Measurements from ENCODE around the gene SYPL1.

- TF ChIP-seq CTCF (IDR thresholded peaks at IDR 0.05; ENCODE audit: low read depth, low read length, poor library complexity, severe bottlenecking) (no peak), EZH2phosphoT487 (IDR thresholded peaks at IDR 0.05; ENCODE audit: borderline replicate concordance, low read length) (no peak)
Observed at GRCh38 chr7:106060394-106060920, 51.7 kb downstream of the SYPL1 start.

All from DOHH2 (cell line).